Stimulated activated CD8-positive, alpha-beta memory T cell treated with anti-CD3 and anti-CD28 coated beads, Interleukin-12 subunit alpha, Interleukin-12 subunit beta, amount 100 ng/mL, for 24 hours (primary cell): Measurements from ENCODE around the gene PHPT1.
A peak's percentile ranks its signal among the peaks of the same experiment; 100 is the strongest.
"Not testable (repeated sequence)": the region's sequence is repeated elsewhere in the genome, so short reads cannot be mapped to it uniquely, and the experiment has no call there.

Source experiments
- DNase-seq: peaks from one replicate; pipeline ENCODE4 v3.0.0-alpha.2; 2020; ENCODE audit errors: extremely low read depth

The PHPT1 gene

GRCh38 chr9:136860529-136860928 lies 11.3 kb downstream of the PHPT1 start:
- DNase-seq: no peak

- no peak for DNase-seq
Observed at GRCh38 chr9:136860933-136861873, 12.0 kb downstream of the PHPT1 start.

- no peak for DNase-seq
Observed at GRCh38 chr9:136861874-136862457, 12.8 kb downstream of the PHPT1 start.

GRCh38 chr9:136862849-136863622 lies 13.8 kb downstream of the PHPT1 start:
- DNase-seq: no peak

- DNase-seq: no peak
Observed at GRCh38 chr9:136863623-136864273, 14.5 kb downstream of the PHPT1 start.

- no peak for DNase-seq
Observed at GRCh38 chr9:136865041-136865767, 16.0 kb downstream of the PHPT1 start.

- no peak for DNase-seq
Observed at GRCh38 chr9:136865768-136866103, 16.5 kb downstream of the PHPT1 start.

GRCh38 chr9:136866898-136867421 lies 17.8 kb downstream of the PHPT1 start:
- DNase-seq: not testable (repeated sequence)

- DNase-seq: no peak
Observed at GRCh38 chr9:136867480-136867879, 18.3 kb downstream of the PHPT1 start.

GRCh38 chr9:136867917-136868316 lies 18.7 kb downstream of the PHPT1 start:
- DNase-seq: no peak

GRCh38 chr9:136868644-136869043 lies 19.4 kb downstream of the PHPT1 start:
- DNase-seq: no peak

GRCh38 chr9:136869611-136870010 lies 20.4 kb downstream of the PHPT1 start:
- DNase-seq: not testable (repeated sequence)

- DNase-seq: no peak
Observed at GRCh38 chr9:136875155-136875554, 25.9 kb downstream of the PHPT1 start.

GRCh38 chr9:136876476-136876875 lies 27.3 kb downstream of the PHPT1 start:
- no peak for DNase-seq

GRCh38 chr9:136880651-136881050 lies 31.4 kb downstream of the PHPT1 start:
- no peak for DNase-seq

GRCh38 chr9:136881691-136882108 lies 32.5 kb downstream of the PHPT1 start:
- DNase-seq: no peak

GRCh38 chr9:136882109-136882946 lies 33.1 kb downstream of the PHPT1 start:
- peak; percentile 82 for DNase-seq

- not testable (repeated sequence) for DNase-seq
Observed at GRCh38 chr9:136882947-136883283, 33.7 kb downstream of the PHPT1 start.

- not testable (repeated sequence) for DNase-seq
Observed at GRCh38 chr9:136883670-136884069, 34.5 kb downstream of the PHPT1 start.

GRCh38 chr9:136885950-136886578 lies 36.9 kb downstream of the PHPT1 start, which contains the start of gene TRAF2:
TRAF2 (plus strand) TSS chr9:136886516; CDS start chr9:136898741, 12,225 bp downstream.
- peak; percentile 86 for DNase-seq
